NCI-H460 (cell line): ENCODE data around the gene KIR2DL1. TPM values are rescaled to one million over a fixed set of nuclear protein-coding genes. Genes with fewer than 3 reads are reported as not detected.
"Not testable (repeated sequence)": the region's sequence is repeated elsewhere in the genome, so short reads cannot be mapped to it uniquely, and the experiment has no call there.

Experiments
- DNase-seq: peaks from one replicate; pipeline ENCODE4 v3.0.0-alpha.2; 2016; ENCODE audit warnings: low read depth; ENCODE audit errors: extremely low read depth
- polyA plus RNA-seq: library from polyadenylated mRNA; depleted of rRNA; stranded (reverse); fragments of >200 nt; gene quantifications from 2 replicates; pipeline ENCODE4 v1.2.3, GENCODE V29; 2014; cell fraction: nucleus; rRNA removed
- total RNA-seq: library from RNA; depleted of rRNA; stranded (reverse); fragments of >200 nt; shearing (Covaris generic); gene quantifications from 2 replicates; pipeline ENCODE4 v1.2.3, GENCODE V29; 2014; rRNA removed

The KIR2DL1 gene
- total RNA-seq = not detected in 2 replicates
- not detected in 2 replicates for polyA plus RNA-seq

GRCh38 chr19:54769646-54770045, at the start of gene KIR2DL1:
Gene KIR2DL1, plus strand, starts transcription at chr19:54769793. Its CDS starts 58 bp downstream, at chr19:54769851.
- DNase-seq = not testable (repeated sequence)

GRCh38 chr19:54724142-54724541, 45.5 kb upstream of the KIR2DL1 start, which contains the start of gene KIR3DL3:
Gene KIR3DL3, plus strand, starts transcription at chr19:54724442. Its CDS starts 55 bp downstream, at chr19:54724497.
- no peak for DNase-seq

GRCh38 chr19:54724644-54725043, 44.9 kb upstream of the KIR2DL1 start:
- no peak for DNase-seq

- no peak for DNase-seq
Measured at GRCh38 chr19:54725321-54725720, 44.3 kb upstream of the KIR2DL1 start.

- DNase-seq = no peak
Measured at GRCh38 chr19:54727562-54727961, 42.0 kb upstream of the KIR2DL1 start.

- DNase-seq = no peak
Measured at GRCh38 chr19:54728167-54728566, 41.4 kb upstream of the KIR2DL1 start.

DNA sequence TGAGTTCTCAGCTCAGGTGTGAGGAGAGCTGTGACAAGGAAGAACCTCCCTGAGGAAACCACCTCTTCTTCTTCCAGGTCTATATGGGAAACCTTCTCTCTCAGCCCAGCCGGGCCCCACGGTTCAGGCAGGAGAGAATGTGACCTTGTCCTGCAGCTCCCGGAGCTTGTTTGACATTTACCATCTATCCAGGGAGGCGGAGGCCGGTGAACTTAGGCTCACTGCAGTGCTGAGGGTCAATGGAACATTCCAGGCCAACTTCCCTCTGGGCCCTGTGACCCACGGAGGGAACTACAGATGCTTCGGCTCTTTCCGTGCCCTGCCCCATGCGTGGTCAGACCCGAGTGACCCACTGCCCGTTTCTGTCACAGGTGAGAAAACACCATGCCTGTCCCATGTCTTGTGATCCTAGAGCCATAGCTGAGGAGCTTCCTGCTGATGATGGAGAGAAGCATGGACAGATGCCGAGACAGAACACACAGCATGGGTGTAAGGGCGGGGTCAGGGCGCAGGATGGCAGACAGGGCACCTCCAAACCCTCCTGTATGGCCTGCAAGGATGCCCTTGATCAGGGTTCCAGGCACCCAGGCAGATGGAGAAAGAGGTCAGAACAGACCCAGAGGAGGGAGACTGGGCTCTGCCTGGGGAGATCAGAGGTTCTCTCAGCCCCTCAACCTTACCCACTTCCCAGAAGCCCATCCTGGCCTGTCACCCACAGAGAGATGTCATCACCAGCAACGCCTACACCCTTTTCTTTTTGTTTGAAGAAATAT, 40.0 kb upstream of the KIR2DL1 start:
- DNase-seq = no peak

- DNase-seq = no peak
Measured at GRCh38 chr19:54731191-54731590, 38.4 kb upstream of the KIR2DL1 start.

GRCh38 chr19:54738306-54738705, 31.3 kb upstream of the KIR2DL1 start, which contains the start of gene KIR2DL3:
Gene KIR2DL3, plus strand, starts transcription at chr19:54738513. Its CDS starts 33 bp downstream, at chr19:54738546.
- DNase-seq = not testable (repeated sequence)

DNA sequence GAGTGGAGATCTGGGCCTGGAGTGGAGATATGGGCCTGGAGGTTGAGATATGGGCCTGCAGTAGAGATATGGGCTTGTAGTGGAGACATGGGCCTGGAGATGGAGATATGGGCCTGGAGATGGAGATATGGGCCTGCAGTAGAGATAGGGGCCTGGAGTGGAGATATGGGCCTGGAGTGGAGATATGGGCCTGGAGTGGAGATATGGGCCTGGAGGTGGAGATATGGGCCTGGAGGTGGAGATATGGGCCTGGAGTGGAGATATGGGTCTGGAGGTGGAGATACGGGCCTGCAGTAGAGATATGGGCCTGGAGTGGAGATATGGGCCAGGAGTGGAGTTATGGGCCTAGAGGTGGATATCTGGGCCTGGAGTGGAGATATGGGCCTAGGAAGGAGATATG, 30.9 kb upstream of the KIR2DL1 start:
- DNase-seq = no peak

DNA sequence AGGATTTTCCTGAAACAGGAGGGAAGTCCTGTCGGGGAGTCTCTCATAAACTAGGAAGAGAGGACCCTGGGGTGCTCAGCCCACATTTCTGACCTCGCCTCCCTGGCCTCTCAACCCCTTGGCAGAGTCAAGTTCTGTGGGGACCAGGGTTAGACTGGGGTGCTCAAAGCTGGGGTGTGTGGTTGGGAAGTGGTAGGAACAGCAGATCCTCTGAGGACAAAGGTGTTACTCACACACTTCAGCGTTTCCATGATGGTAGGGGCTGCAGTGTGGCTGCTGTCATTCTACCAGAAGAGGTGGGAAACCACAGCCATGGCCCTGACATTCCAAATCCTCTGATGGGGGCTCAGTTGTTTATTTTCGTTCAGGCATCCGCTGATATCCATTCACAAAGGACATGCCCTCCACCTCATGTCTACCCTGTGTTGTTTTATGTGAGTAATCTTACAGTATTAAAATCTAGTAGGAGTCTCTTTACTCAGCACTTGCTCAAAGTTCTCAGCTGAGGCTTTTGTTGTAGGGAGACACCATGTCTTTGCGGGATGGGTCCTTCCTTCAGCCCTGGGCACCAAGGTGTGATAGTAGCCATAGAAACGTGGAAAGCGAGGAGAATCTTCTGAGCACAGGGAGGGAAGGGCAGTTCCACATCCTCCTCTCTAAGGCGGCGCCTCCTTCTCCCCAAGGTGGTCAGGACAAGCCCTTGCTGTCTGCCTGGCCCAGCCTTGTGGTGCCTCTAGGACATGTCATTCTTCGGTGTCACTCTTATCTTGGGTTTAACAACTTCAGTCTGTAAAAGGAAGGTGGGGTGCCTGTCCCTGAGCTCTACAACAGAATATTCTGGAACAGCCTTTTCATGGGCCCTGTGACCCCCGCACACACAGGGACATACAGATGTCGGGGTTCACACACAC, 29.8 kb upstream of the KIR2DL1 start:
- no peak for DNase-seq

DNA sequence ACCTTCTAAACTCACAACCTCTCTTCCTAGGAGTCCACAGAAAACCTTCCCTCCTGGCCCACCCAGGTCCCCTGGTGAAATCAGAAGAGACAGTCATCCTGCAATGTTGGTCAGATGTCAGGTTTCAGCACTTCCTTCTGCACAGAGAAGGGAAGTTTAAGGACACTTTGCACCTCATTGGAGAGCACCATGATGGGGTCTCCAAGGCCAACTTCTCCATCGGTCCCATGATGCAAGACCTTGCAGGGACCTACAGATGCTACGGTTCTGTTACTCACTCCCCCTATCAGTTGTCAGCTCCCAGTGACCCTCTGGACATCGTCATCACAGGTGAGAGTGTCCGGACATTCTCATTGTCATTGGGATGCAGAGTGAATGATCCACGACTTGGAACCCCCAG, 27.6 kb upstream of the KIR2DL1 start:
- not testable (repeated sequence) for DNase-seq

- DNase-seq = not testable (repeated sequence)
Measured at GRCh38 chr19:54744080-54744479, 25.5 kb upstream of the KIR2DL1 start.

- DNase-seq = not testable (repeated sequence)
Measured at GRCh38 chr19:54747614-54748322, 21.8 kb upstream of the KIR2DL1 start.

GRCh38 chr19:54750276-54750675, 19.3 kb upstream of the KIR2DL1 start:
- DNase-seq = not testable (repeated sequence)

DNA sequence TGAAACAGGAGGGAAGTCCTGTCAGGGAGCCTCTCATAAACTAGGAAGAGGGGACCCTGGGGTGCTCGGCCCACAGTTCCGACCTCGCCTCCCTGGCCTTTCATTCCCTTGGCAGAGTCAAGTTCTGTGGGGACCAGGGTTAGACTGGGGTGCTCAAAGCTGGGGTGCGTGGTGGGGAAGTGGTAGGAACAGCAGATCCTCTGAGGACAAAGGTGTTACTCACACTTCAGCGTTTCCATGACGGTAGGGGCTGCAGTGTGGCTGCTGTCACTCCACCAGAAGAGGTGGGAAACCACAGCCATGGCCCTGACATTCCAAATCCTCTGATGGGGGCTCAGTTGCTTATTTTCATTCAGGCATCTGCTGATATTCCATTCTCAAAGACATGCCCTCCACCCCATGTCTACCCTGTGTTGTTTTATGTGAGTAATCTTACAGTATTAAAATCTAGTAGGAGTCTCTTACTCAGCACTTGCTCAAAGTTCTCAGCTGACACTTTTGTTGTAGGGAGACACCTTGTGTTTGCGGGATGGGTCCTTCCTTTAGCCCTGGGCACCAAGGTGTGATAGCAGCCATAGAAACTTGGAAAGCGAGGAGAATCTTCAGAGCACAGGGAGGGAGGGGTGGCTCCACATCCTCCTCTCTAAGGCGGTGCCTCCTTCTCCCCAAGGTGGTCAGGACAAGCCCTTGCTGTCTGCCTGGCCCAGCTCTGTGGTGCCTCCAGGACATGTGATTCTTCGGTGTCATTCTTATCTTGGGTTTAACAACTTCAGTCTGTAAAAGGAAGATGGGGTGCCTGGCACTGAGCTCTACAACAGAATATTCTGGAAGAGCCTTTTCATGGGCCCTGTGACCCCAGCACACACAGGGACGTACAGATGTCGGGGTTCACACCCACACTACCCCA, 13.1 kb upstream of the KIR2DL1 start:
- not testable (repeated sequence) for DNase-seq

DNA sequence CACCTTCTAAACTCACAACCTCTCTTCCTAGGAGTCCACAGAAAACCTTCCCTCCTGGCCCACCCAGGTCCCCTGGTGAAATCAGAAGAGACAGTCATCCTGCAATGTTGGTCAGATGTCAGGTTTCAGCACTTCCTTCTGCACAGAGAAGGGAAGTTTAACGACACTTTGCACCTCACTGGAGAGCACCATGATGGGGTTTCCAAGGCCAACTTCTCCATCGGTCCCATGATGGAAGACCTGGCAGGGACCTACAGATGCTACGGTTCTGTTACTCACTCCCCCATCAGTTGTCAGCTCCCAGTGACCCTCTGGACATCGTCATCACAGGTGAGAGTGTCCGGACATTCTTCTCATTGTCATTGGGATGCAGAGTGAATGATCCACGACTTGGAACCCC, 11.0 kb upstream of the KIR2DL1 start:
- DNase-seq = not testable (repeated sequence)

- not testable (repeated sequence) for DNase-seq
Measured at GRCh38 chr19:54764219-54764618, 5.4 kb upstream of the KIR2DL1 start.

DNA sequence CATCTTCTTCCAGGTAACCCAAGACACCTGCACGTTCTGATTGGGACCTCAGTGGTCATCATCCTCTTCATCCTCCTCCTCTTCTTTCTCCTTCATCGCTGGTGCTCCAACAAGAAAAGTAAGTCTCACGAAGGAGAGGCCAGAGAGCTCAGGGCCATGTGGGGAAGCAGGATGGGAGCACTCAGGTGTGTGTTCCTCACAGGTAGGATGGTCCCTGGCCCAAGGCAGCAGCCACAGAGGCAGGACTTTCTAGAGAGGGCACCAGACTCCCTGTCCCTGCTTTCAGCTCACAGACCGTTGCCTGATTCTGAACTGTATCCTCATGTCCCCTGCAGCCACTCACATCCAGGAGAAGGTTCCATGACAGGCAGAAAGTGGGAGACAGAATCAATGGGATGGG, 3.1 kb upstream of the KIR2DL1 start:
- not testable (repeated sequence) for DNase-seq
